ENCODE measurements around the gene MPP2. TPM values are rescaled to one million over a fixed set of nuclear protein-coding genes. Genes with fewer than 3 reads are reported as not detected.

Gene MPP2
- total RNA-seq, 1 donor from 2014 or later, result not detected

GRCh38 chr17:43849116-43849515 is 58.2 kb downstream of the MPP2 start:
- CTCF ChIA-PET, result no interaction called here
- H3K27me3 Mint-ChIP-seq, result peaks cover 35% of the 10 kb centered on the region
- POLR2A ChIA-PET, result no interaction called here
- H3K27ac Mint-ChIP-seq, result no peak overlapping the region
- H3K36me3 Mint-ChIP-seq (ENCODE audit: low read depth), result no peaks in the 10 kb centered on the region
- TF ChIP-seq CTCF (IDR thresholded peaks at IDR 0.05), result no peak
- DNase-seq, result no peak
- intact Hi-C loops (cut with micrococcal nuclease), result loop anchor here (5.0 kb wide), 1 partner anchor 272 kb away; no protein-coding TSS in a partner anchor
- no peaks in the 10 kb centered on the region for H3K4me1 Mint-ChIP-seq
- ATAC-seq (ENCODE audit: low read depth), result no peak
- H3K4me3 Mint-ChIP-seq, result no peak overlapping the region
- H3K9me3 Mint-ChIP-seq, result no peaks in the 10 kb centered on the region

- ChIA-PET POLR2A (no interaction called here), CTCF (no interaction called here)
- Mint-ChIP-seq H3K4me3 (no peak overlapping the region), H3K9me3 (no peaks in the 10 kb centered on the region), H3K36me3 (ENCODE audit: low read depth) (no peaks in the 10 kb centered on the region), H3K27me3 (peaks cover 35% of the 10 kb centered on the region), H3K4me1 (no peaks in the 10 kb centered on the region), H3K27ac (no peak overlapping the region)
- ATAC-seq (ENCODE audit: low read depth) (no peak), DNase-seq (no peak)
- intact Hi-C loops (cut with micrococcal nuclease), result loop anchor here (5.0 kb wide), 1 partner anchor 271 kb away; no protein-coding TSS in a partner anchor
- no peak for TF ChIP-seq CTCF (IDR thresholded peaks at IDR 0.05)
Observed at GRCh38 chr17:43848601-43849000, 58.7 kb downstream of the MPP2 start.

GRCh38 chr17:43846963-43847371 is 60.4 kb downstream of the MPP2 start, which contains the start of gene CD300LG:
Gene CD300LG, plus strand, starts transcription at chr17:43847176. Its CDS starts 41 bp downstream, at chr17:43847217.
- no peak for ATAC-seq (ENCODE audit: low read depth)
- no peak within 1 kb of the TSS for H3K27ac Mint-ChIP-seq

GRCh38 chr17:43846221-43846712 is 61.1 kb downstream of the MPP2 start:
- POLR2A ChIA-PET, result no interaction called here
- H3K27me3 Mint-ChIP-seq, result peaks cover 22% of the 10 kb centered on the region
- ATAC-seq (ENCODE audit: low read depth) (peak; percentile 100), DNase-seq (peak; percentile 72)
- peak; percentile 79 for TF ChIP-seq CTCF (IDR thresholded peaks at IDR 0.05)
- no peaks in the 10 kb centered on the region for H3K4me1 Mint-ChIP-seq
- intact Hi-C loops (cut with micrococcal nuclease), result loop anchor here (1.0 to 5.0 kb wide), 3 partner anchors 67 to 269 kb away; no protein-coding TSS in a partner anchor
- no peak overlapping the region for H3K4me3 Mint-ChIP-seq
- H3K36me3 Mint-ChIP-seq (ENCODE audit: low read depth), result no peaks in the 10 kb centered on the region
- no peak overlapping the region for H3K27ac Mint-ChIP-seq
- CTCF ChIA-PET, result interaction anchor here (0.5 to 1.9 kb wide), 11 partner anchors 16 to 271 kb away, joined by 3 to 20 read pairs (median 3); partner anchors contain the start of gene DUSP3
- H3K9me3 Mint-ChIP-seq, result no peaks in the 10 kb centered on the region

More at GRCh38 chr17:43846963-43847371, 60.4 kb downstream of the MPP2 start, which contains the start of gene CD300LG:
- no peaks in the 10 kb centered on the region for H3K36me3 Mint-ChIP-seq (ENCODE audit: low read depth)
- ChIA-PET CTCF (interaction anchor here (0.9 to 1.9 kb wide), 6 partner anchors 47 to 268 kb away, joined by 3 to 20 read pairs (median 4); partner anchors contain the start of gene DUSP3), POLR2A (no interaction called here)
- no peak for DNase-seq
- no peak within 1 kb of the TSS for H3K4me3 Mint-ChIP-seq
- peaks cover 27% of the 10 kb centered on the region for H3K27me3 Mint-ChIP-seq
- H3K9me3 Mint-ChIP-seq, result no peaks in the 10 kb centered on the region
- intact Hi-C loops (cut with micrococcal nuclease), result loop anchor here (1.0 to 5.0 kb wide), 3 partner anchors 68 to 270 kb away; no protein-coding TSS in a partner anchor
- no peak for TF ChIP-seq CTCF (IDR thresholded peaks at IDR 0.05)
- H3K4me1 Mint-ChIP-seq, result no peaks in the 10 kb centered on the region

GRCh38 chr17:43845766-43846165 is 61.6 kb downstream of the MPP2 start:
- H3K9me3 Mint-ChIP-seq, result no peaks in the 10 kb centered on the region
- no peak for TF ChIP-seq CTCF (IDR thresholded peaks at IDR 0.05)
- no peak overlapping the region for H3K4me3 Mint-ChIP-seq
- no peak for ATAC-seq (ENCODE audit: low read depth)
- H3K36me3 Mint-ChIP-seq (ENCODE audit: low read depth), result no peaks in the 10 kb centered on the region
- CTCF ChIA-PET, result interaction anchor here (0.5 to 1.9 kb wide), 11 partner anchors 16 to 271 kb away, joined by 3 to 20 read pairs (median 3); partner anchors contain the start of gene DUSP3
- H3K27ac Mint-ChIP-seq, result no peak overlapping the region
- intact Hi-C loops (cut with micrococcal nuclease), result loop anchor here (1.0 to 5.0 kb wide), 3 partner anchors 66 to 268 kb away; no protein-coding TSS in a partner anchor
- no peaks in the 10 kb centered on the region for H3K4me1 Mint-ChIP-seq
- no peak for DNase-seq
- H3K27me3 Mint-ChIP-seq, result peaks cover 20% of the 10 kb centered on the region
- POLR2A ChIA-PET, result interaction anchor here (0.7 kb wide), 1 partner anchor 26 kb away, joined by 4 read pairs; no protein-coding TSS in a partner anchor
